Gastroesophageal sphincter (tissue), 4 donors: ENCODE data around the gene CRYBG3. TPM values are rescaled to one million over a fixed set of nuclear protein-coding genes. Genes with fewer than 3 reads are reported as not detected.

Experiments
- ATAC-seq: fragments of 150-250 bp; one replicate; pipeline ENCODE4 v1.9.1; 2016; ENCODE audit warnings: mild to moderate bottlenecking, moderate library complexity
- H3K27ac ChIP-seq, 4 donors: fragments of 200-600 bp; sonication (generic) in 3 of 4; 1 replicate in 3 of 4; 2 replicates in 1 of 4; pipeline ENCODE4 v1.5.1; 2016 to 2019
- H3K27me3 ChIP-seq: fragments of 200-600 bp; sonication (generic); one replicate; pipeline ENCODE4 v1.5.1; 2019
- H3K36me3 ChIP-seq, 2 donors: fragments of 200-600 bp; sonication (generic); one replicate each; pipeline ENCODE4 v1.5.1; 2019; ENCODE audit warnings: control low read depth in 1 of 2
- H3K4me1 ChIP-seq, 3 donors: fragments of 200-600 bp; sonication (generic); 1 replicate in 2 of 3; 2 replicates in 1 of 3; pipeline ENCODE4 v1.5.1; 2016 to 2019; ENCODE audit warnings: control low read depth in 2 of 3
- H3K4me3 ChIP-seq, 2 donors: fragments of 200-600 bp; sonication (generic); one replicate each; pipeline ENCODE4 v1.5.1; 2019; ENCODE audit warnings: mild to moderate bottlenecking in 1 of 2, moderate library complexity in 1 of 2
- H3K9me3 ChIP-seq, 3 donors: fragments of 200-600 bp; sonication (generic); one replicate each; pipeline ENCODE4 v1.5.1; 2017 to 2019; ENCODE audit warnings: control low read depth in 2 of 3
- EP300 ChIP-seq: sonication (generic); formaldehyde crosslinking; IDR thresholded peaks from one replicate; pipeline ENCODE4 v1.6.1; 2017; ENCODE audit warnings: antibody characterized with exemption, mild to moderate bottlenecking
- POLR2A ChIP-seq, 2 donors: fragments of 450-650 bp; IDR thresholded peaks; one replicate each; pipeline ENCODE4 v1.6.1; 2017; ENCODE audit warnings: antibody characterized with exemption in 2 of 2, mild to moderate bottlenecking in 2 of 2, moderate library complexity in 1 of 2
- POLR2AphosphoS5 ChIP-seq: sonication (generic); formaldehyde crosslinking; IDR thresholded peaks from one replicate; pipeline ENCODE4 v1.6.1; 2017; ENCODE audit warnings: antibody characterized with exemption
- whole genome bisulfite sequencing, 2 donors: methylation state at CpG; one replicate each; pipeline ENCODE4 v1.1.5; 2018; ENCODE audit warnings: low coverage in 1 of 2; 5-methylcytosine and 5-hydroxymethylcytosine counted together
- total RNA-seq, 4 donors: library from RNA; depleted of rRNA; stranded (reverse); fragments of >200 nt; gene quantifications; one replicate each; pipeline ENCODE4 v1.1.0, GENCODE V29; 2016
- TF ChIP-seq, protein P1 (sequence below), 4 experiments: fragments of 200-600 bp in 2 of 4; fragments of 450-650 bp in 2 of 4; sonication (generic) in 1 of 4; IDR thresholded peaks; one replicate each; pipeline ENCODE4 v1.5.1; 2017 to 2019; ENCODE audit warnings: antibody characterized with exemption in 4 of 4, mild to moderate bottlenecking in 2 of 4, moderate library complexity in 2 of 4

Gene CRYBG3
- total RNA-seq, 4 donors from 2014 or later = 22.2 to 52.4 (median 28.9) TPM

DNA sequence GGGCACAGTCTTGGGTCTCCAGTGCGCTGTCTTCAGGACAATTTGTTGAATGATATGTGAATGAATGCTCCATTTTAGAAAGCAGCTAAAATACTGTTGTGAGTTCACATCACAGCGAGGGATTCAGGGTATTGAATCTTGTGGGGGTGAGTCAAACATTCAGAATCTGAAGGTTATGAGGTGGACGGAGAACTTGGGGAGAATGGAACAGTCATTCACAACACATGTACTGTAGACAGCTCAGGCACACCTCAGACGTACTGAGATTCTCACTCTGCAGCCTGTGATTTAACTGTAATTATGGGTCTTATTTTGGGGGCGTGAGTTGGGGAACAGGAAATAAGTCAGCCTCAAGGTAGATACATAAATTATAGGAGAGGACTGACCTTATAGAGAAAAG is 13.9 kb downstream of the CRYBG3 start:
- WGBS, 2 donors = 86 to 87% methylated on average over 3 to 5 of the region's 5 CpGs
- no peak for TF ChIP-seq POLR2AphosphoS5
- TF ChIP-seq, protein P1, sequence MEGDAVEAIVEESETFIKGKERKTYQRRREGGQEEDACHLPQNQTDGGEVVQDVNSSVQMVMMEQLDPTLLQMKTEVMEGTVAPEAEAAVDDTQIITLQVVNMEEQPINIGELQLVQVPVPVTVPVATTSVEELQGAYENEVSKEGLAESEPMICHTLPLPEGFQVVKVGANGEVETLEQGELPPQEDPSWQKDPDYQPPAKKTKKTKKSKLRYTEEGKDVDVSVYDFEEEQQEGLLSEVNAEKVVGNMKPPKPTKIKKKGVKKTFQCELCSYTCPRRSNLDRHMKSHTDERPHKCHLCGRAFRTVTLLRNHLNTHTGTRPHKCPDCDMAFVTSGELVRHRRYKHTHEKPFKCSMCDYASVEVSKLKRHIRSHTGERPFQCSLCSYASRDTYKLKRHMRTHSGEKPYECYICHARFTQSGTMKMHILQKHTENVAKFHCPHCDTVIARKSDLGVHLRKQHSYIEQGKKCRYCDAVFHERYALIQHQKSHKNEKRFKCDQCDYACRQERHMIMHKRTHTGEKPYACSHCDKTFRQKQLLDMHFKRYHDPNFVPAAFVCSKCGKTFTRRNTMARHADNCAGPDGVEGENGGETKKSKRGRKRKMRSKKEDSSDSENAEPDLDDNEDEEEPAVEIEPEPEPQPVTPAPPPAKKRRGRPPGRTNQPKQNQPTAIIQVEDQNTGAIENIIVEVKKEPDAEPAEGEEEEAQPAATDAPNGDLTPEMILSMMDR (IDR thresholded peaks at IDR 0.05) = no peak
- no peak for TF ChIP-seq POLR2A (IDR thresholded peaks at IDR 0.05)
- no peak for TF ChIP-seq EP300
- H3K27ac ChIP-seq = no peak overlapping the region
- H3K36me3 ChIP-seq = no peaks in the 10 kb centered on the region
- peaks cover 0 to 28% (median 0%) of the 10 kb centered on the region in 3 donors for H3K4me1 ChIP-seq
- H3K9me3 ChIP-seq = no peaks in the 10 kb centered on the region
- ATAC-seq = no peak
- no peaks in the 10 kb centered on the region for H3K27me3 ChIP-seq
- H3K4me3 ChIP-seq = no peak overlapping the region

DNA sequence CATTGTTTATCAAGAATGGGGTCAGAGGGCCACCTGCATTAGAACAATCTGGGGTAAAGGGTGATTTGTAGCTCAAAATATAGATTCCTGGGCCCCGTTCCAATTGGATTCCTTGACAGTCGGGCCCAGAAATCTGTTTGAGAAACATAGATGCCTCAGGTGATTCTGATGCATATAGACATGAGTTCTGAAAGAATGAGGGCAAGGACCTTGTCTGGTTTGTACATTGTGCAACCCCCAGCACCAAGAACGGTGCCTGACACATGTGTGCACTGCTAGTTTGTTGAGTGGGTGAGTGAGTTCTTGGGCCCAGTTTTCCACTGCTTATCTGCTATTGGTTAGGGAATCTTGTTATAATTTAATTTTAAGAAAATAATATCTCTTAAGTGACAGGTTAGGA is 16.6 kb downstream of the CRYBG3 start:
- TF ChIP-seq EP300 (no peak), POLR2AphosphoS5 (no peak), POLR2A (IDR thresholded peaks at IDR 0.05) (no peak)
- TF ChIP-seq, protein P1 (IDR thresholded peaks at IDR 0.05) = no peak
- Histone ChIP-seq H3K27me3 (no peaks in the 10 kb centered on the region), H3K4me3 (no peak overlapping the region), H3K4me1 (peaks cover 0 to 38% (median 0%) of the 10 kb centered on the region in 3 donors), H3K27ac (no peak overlapping the region), H3K9me3 (no peaks in the 10 kb centered on the region), H3K36me3 (no peaks in the 10 kb centered on the region)
- 83 to 93% methylated on average over 2 to 3 of the region's 3 CpGs for WGBS, 2 donors
- no peak for ATAC-seq

DNA sequence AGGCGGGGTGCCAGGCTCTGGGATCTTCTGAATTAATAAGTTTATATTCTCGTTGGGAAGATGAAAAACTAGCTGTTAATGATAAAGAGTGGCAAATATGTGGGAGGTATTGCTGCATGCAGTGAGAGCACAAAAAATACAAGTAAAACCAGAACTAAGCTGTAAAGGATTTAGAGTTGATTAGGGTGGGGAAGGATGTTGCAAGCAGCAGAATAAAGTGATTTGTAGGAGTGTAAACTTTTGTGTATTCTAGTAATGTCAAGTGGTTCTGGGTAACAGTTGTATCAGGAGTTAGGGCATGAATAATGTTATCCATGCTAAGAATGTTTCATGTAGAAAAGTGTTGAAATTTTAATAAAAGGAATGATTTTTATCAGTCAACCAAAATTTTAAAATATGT is 18.1 kb downstream of the CRYBG3 start:
- TF ChIP-seq POLR2AphosphoS5 = no peak
- TF ChIP-seq, protein P1 (IDR thresholded peaks at IDR 0.05) = no peak
- TF ChIP-seq POLR2A (IDR thresholded peaks at IDR 0.05) = no peak
- TF ChIP-seq EP300 = no peak
- Histone ChIP-seq H3K36me3 (no peaks in the 10 kb centered on the region), H3K4me1 (peaks cover 0 to 38% (median 0%) of the 10 kb centered on the region in 3 donors), H3K4me3 (no peak overlapping the region), H3K27me3 (no peaks in the 10 kb centered on the region), H3K27ac (no peak overlapping the region), H3K9me3 (no peaks in the 10 kb centered on the region)
- WGBS, 2 donors = 20 to 76% methylated on average over 1 to 2 of the region's 2 CpGs
- ATAC-seq = no peak

DNA sequence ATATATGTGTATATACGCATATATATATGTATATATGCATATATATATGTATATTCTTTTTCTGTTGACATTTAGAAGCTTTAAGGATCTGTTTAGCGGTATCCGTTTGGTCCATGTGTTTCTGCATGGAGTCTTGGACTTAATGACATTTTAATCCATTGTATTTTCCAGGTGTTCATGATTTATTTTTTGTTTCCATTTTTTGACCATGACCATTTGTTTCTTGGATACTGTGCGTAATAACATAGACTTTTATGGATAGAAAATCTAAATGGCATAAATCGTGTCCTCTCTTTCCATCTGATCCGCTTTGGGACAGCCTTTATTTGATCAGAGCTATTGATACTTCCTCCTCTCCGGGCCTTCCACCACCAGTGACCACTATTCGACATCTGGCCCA is 19.5 kb downstream of the CRYBG3 start:
- ATAC-seq = no peak
- no peaks in the 10 kb centered on the region for H3K27me3 ChIP-seq
- WGBS, 2 donors = 94 to 96% methylated on average over 8 of the region's 8 CpGs
- no peak for TF ChIP-seq EP300
- TF ChIP-seq POLR2A (IDR thresholded peaks at IDR 0.05) = no peak
- TF ChIP-seq POLR2AphosphoS5 = no peak
- no peak overlapping the region for H3K27ac ChIP-seq
- no peaks in the 10 kb centered on the region for H3K9me3 ChIP-seq
- peaks cover 0 to under 1% of the 10 kb centered on the region in 2 donors for H3K36me3 ChIP-seq
- H3K4me3 ChIP-seq = no peak overlapping the region
- peaks cover 0 to 38% (median 0%) of the 10 kb centered on the region in 3 donors for H3K4me1 ChIP-seq

DNA sequence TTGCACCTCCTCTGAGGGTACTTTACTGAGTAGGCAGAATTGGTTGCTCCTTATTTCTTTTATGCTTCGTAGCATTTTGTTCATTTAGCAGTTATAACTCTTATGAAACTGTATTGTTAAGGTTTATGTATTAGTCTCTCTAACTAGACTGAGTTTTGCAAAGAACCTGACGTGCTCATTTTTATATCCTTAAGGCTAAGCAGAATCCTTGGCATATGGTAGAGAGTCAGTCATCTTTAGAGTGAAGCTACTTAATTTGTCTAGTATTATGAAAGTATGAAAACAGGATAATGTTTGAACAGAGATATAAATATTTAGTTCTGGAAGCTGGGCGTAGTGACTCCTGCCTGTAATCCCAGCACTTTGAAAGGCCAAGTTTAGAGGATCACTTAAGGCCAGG is 20.1 kb downstream of the CRYBG3 start:
- TF ChIP-seq EP300 (no peak), POLR2AphosphoS5 (no peak), POLR2A (IDR thresholded peaks at IDR 0.05) (no peak)
- TF ChIP-seq, protein P1 (IDR thresholded peaks at IDR 0.05) = no peak
- no peak overlapping the region for H3K4me3 ChIP-seq
- peaks cover 0 to 38% (median 0%) of the 10 kb centered on the region in 3 donors for H3K4me1 ChIP-seq
- H3K9me3 ChIP-seq = no peaks in the 10 kb centered on the region
- H3K27ac ChIP-seq = no peak overlapping the region
- 44 to 76% methylated on average over 3 of the region's 3 CpGs for WGBS, 2 donors
- no peak for ATAC-seq
- H3K27me3 ChIP-seq = no peaks in the 10 kb centered on the region
- peaks cover 0 to 7% of the 10 kb centered on the region in 2 donors for H3K36me3 ChIP-seq
